NCI-H2196 (cell line): ENCODE results near the gene BCL10.

Experiments used
- DNase-seq: peaks from one replicate; lab custom pipeline; 2025; ENCODE audit not compliant: unreplicated experiment; lab: John Stamatoyannopoulos, UW

BCL10 gene

DNA sequence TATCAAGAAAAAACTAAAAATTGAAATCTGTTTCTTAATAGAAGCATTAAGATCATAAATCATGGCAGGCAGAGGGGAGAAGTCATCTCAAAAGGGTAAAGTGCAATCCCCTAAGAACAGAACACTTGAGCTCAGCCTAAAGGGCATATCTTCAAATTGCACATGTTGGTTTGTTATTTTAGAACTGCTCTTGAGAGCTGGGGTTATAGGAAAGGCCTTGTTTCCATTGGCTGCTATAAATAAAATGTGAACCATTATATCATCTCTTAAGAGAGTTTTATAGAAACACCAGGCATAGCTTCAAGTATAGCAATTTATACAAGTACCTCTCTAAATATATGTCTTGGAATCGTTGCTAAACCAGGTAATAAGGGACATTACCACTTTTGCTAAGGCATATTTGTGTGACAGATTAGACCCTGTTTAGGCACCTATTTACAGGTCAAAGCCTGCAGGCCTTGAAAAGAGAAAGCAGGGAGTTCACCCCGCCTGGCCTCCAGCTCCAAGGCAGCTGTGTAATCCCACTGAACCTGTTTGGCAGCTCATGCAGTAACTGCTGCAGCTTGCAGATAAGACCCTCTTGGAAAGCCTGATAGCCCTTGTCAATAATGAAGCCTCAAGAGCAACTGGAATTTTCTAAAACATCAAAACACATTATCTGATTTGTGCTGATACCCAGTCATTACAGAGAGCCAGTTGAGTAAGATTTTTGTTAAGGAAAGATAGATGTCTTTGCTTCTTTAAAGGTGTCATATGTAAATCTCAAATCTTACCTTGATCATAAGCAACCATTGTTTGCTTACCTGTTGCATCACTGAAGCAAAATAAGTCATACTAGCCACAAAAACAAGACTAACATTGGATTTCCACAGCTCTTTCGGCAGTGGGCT lies 51.5 kb downstream of the BCL10 start:
- peak; percentile 43 for DNase-seq

- no peak for DNase-seq
Observed at GRCh38 chr1:85224295-85224694, 52.1 kb downstream of the BCL10 start.

- DNase-seq: no peak
Observed at GRCh38 chr1:85223334-85223733, 53.1 kb downstream of the BCL10 start.

DNA sequence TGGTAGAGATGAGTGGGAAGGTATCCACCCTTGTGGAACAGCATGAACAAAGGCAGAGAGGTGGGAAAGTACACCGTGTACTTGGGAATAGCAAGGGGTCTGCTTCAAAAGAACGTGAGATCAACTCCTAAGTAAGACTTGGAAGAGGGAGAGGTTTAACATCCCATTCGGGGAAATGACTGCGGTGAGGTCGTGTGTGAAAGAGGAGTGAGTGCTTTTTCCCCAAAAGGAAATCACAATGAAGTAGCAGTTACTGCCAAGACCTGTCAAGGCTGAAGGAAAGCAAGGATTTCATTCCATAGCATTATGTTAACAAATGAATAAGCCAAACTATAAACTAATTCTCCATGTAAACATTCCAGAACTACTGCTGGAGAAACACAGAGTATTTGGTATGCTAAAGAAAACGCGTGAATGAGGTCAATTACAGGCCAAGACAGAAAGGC lies 55.7 kb downstream of the BCL10 start:
- no peak for DNase-seq

DNA sequence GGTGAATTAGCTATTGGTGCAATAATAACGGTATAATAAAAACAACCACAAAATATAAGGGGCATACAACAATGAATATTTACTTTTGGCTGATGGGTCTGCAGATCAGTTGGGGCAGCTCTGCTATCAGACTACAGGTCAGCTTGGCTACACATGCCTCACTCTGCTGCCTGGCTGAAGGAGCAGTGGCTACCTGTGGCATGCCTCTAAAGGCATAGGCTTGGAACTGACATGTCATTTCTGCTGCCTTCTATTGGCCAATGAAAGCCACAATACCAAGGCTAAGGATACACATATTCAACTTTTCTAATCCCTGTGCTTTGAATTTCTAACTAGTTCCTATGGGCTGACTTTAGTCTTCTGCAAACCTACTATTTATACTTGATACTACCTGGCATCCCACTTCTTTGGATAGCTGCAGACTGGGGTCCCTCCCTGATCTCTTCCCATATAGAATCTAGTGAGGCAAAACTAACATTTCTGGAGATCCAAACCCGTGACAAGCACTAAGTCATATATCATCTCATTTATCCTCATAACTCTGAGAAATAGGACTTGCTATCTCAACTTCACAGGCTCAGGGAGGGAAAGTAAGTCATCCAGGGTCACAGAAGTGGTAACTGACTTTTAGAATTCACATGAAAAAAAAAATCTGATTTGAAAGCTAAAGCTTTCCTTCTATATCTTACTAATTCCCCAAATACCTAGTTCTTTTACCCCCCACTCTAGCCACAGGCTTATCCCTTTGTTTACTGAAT lies 56.4 kb downstream of the BCL10 start:
- DNase-seq: no peak

GRCh38 chr1:85216697-85217096 lies 59.7 kb downstream of the BCL10 start:
- no peak for DNase-seq
